ENCODE results near the gene TNNI3.
A peak's percentile ranks its signal among the peaks of the same experiment; 100 is the strongest.

TNNI3 gene

DNA sequence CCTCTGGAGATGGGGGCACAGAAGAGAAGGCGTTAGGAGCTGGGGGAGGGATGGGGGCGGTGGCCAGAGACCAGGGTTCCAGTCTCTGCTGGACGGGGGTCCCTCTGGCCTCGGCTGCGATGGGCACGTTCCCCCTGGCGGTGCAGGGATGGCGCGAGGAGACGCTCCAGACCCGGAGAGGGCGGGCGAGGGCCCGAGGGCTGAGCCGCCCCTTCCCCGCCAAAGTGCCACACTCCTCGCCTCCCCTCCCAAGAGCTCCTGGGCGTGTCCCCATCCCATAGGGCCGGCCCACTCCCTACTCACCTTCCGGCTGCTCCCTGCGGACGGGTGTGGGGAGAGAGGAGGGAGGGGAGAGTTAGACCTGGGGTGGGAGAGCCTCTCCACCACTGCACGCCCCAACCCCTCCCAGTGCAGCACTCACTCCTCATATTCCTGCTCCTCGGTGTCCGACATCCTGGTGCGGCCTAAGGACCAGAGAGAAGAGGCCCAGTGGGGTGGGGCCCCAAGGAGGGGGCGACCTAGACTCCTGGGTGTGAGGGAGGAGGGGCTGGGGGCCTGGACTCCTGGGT, 10.7 kb downstream of the TNNI3 start:
- no peak for DNase-seq (ENCODE audit: low read depth)

DNA sequence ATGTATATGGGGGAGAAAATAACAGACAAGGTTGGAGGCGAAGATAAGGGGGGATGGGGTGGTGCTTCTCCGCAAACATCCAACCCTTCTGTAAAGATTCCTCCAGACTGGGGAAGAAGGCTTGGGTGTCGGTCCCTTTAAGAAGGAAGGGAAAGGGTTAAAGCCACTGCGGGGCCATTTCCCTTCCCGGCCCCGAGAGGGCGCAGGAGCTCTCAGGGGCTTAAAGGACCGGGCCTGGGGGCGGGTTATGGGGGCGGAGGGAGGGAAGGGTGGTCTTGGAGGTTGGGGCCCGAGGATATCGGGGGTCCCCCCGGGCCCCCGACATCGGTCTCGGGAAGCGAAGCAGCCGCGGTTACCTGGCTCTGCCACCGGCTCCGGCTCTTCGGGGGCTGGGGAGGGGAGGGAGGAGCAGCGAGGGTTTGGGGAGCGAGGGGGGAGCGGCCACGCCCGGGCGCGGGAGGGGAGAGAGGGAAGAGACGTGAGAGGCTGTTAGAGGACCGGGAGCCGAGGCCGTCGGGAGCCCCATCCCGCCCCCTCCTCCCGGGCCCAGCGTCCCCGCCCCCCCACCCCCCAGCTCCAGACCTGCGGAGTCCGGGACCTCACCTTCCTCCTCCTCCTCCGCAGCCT, 11.3 kb downstream of the TNNI3 start:
- no peak for DNase-seq (ENCODE audit: low read depth)

- DNase-seq (ENCODE audit: low read depth) = no peak
These were observed 12.3 kb downstream of the TNNI3 start for GRCh38 chr19:55145232-55145631.

DNA sequence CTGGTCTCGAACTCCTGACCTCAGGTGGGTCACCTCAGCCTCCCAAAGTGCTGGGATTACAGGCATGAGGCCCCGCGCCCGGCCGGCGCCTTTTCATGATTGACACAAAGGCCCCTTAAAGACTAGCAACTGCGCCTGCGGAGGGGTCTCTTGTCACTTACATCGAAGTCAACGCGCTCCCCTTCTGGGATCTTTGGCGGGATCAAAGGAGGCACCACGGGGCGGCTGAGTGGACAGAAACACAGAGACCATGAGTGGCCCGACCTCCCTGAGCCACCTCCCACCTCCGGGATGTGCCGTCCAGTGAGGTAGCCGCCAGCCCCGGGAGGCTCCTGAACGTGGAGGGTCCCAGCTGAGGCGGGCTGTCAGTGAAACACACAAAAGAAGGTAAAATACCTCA, 15.8 kb downstream of the TNNI3 start:
- DNase-seq (ENCODE audit: low read depth) = no peak

DNA sequence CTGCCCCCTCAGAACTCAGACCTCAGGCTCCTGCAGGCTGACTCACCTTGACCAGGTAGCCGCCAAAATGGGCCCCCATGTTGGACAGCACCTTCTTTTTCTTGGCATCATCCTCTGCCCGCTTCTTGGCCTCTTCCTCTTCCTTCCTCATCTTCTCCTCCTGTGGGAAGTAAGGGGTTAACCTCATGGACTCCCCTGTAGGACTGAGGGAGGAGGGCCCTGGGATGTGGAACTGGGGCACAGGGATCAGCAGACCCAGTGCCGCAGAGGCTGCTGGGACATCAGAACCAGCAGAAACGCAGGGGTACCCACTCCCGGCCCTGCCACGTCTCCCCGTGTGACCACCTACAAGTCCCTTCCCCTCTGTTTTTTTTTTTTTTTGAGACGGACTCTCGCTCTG, 19.6 kb downstream of the TNNI3 start:
- no peak for DNase-seq (ENCODE audit: low read depth)

- no peak for DNase-seq (ENCODE audit: low read depth)
These were observed 21.0 kb downstream of the TNNI3 start for GRCh38 chr19:55136399-55137102.

- DNase-seq (ENCODE audit: low read depth) = no peak
These were observed 22.8 kb downstream of the TNNI3 start for GRCh38 chr19:55134736-55135135.

DNA sequence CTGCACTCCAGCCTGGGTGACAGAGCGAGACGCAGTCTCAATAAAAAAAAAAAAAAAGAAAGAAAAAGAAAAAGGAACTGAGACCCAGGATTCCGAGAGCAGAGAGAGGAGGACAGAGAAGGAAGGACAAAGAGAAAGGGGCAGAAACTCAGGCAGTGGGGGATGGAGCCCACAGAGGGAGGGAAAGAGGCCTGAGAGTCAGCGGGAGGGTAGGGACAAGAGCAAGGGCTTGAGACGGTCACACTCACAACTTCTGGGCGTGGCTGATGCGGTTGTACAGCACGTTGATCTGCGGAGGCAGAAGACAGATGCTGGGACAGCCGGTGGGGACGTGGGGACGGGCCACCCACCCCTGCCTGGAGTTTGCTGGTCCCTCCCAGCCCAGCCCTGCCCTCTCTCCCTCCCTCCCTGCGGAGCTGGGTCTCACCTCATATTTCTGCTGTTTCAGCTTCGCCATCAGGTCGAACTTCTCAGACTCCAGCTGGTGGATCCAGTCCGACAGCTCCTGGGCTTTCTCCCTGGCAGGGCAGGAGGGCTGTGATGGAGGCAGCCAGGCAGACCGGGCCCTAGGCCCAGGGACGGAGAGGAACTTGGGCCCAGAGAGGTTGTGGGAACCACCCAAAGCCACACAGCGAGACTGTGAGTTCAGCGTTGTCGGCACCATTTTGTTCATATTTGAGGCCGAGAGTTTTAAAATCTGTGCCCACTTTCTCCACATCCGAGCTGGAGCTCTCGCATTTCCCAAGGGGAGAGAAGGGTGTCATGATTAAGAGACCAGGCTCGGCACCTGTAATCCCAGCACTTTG, 23.7 kb downstream of the TNNI3 start:
- no peak for DNase-seq (ENCODE audit: low read depth)

- DNase-seq (ENCODE audit: low read depth) = no peak
These were observed 24.9 kb downstream of the TNNI3 start for GRCh38 chr19:55132453-55133129.

- DNase-seq (ENCODE audit: low read depth) = no peak
These were observed 26.1 kb downstream of the TNNI3 start for GRCh38 chr19:55131421-55131820.

DNA sequence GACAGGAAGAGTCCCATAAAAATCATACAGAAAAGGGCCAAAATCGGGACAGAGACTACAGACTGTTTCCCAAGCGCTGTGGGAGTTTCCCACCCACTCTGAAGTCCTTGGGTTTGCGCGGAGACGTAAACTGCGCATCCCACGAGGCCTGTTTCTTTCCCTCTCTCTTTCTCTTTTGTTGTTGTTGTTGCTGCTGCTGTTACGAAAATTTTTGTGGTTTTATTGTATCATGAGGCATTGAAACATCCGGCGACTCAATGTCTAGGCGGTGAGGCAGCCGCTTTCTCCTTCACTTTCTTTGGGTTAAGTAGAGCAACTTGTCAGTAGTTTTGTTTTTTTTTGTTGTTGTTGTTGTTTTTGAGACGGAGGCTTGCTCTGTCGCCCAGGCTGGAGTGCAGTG, 38.5 kb downstream of the TNNI3 start:
- no peak for DNase-seq (ENCODE audit: low read depth)

DNA sequence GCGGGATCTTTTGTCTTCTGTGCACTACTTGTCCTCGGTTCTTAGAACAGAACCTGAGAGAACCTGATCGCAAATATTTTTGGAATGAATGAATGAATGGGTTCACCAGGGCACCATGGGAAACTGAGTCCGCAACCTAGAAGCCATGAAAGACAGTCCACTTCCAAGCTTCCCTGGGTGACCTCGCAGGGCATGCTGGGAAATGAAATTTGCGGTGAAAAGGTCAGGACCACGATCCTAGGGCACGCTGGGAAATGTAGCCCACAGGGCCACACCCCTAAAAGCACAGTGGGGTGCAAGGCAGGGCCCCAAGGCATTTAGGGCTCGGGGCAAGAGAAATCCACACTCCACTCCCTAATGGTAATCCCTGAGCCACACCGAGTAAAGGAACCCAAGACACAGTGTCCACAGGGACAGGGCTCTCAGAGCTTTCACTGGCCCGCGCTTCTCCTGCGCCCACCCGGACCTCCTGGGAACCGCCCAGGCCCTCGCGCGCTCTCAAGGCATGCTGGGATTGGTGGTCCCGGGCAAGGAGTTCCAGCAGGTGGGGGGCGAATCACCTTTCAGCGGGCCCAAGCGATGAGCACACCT, 39.0 kb downstream of the TNNI3 start:
- no peak for DNase-seq (ENCODE audit: low read depth)

GRCh38 chr19:55117663-55118391, 39.7 kb downstream of the TNNI3 start:
- peak; percentile 97 for DNase-seq (ENCODE audit: low read depth)

DNA sequence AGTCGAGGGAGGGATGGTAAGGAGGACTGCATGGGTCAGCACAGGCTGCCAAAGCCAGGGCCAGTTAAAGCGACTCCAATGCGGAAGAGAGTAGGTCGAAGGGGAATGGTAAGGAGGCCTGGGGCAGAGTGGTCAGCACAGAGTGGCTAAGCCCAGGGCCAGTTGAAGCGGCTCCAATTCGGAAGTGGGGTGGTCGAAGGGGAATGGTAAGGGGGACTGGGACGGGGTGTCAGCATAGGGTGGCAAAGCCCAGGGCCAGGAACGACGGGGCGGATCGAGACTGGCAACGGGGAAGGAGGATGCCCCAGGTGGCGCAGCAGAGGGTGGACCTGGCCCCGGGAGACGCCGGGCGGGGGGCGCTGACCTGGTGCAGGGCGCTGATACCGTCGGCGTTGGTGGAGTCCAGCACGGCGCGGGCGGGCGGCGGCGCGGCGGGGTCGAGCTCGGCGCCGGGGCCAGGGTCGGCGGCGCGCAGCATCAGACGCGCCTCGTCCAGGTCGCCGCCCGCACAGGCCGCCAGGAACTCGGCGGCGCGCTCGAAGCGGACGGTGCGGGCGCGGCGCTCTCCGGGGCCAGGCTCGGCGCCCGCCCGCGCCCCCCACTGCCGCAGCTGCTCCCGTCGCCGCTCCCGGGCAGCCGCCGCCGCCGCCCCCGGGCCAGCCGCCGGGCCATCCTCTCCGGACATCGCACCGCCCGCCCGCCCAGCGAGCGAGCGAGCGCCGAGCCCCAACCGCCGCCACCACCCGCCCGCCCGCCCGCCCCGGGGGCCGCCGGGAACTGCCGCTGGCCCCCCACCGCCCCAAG, 40.5 kb downstream of the TNNI3 start, which contains the start of gene PPP1R12C:
TSS of gene PPP1R12C (minus strand) at position 779 of the 804 bp plus-strand sequence. CDS start at position 685, 94 bp downstream.
- no peak for DNase-seq (ENCODE audit: low read depth)

GRCh38 chr19:55116232-55116858, 41.2 kb downstream of the TNNI3 start:
- peak; percentile 23 for DNase-seq (ENCODE audit: low read depth)

DNA sequence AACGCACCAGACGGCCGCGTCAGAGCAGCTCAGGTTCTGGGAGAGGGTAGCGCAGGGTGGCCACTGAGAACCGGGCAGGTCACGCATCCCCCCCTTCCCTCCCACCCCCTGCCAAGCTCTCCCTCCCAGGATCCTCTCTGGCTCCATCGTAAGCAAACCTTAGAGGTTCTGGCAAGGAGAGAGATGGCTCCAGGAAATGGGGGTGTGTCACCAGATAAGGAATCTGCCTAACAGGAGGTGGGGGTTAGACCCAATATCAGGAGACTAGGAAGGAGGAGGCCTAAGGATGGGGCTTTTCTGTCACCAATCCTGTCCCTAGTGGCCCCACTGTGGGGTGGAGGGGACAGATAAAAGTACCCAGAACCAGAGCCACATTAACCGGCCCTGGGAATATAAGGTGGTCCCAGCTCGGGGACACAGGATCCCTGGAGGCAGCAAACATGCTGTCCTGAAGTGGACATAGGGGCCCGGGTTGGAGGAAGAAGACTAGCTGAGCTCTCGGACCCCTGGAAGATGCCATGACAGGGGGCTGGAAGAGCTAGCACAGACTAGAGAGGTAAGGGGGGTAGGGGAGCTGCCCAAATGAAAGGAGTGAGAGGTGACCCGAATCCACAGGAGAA, 42.0 kb downstream of the TNNI3 start:
- DNase-seq (ENCODE audit: low read depth) = no peak

- DNase-seq (ENCODE audit: low read depth) = no peak
These were observed 42.9 kb downstream of the TNNI3 start for GRCh38 chr19:55114566-55115145.

DNA sequence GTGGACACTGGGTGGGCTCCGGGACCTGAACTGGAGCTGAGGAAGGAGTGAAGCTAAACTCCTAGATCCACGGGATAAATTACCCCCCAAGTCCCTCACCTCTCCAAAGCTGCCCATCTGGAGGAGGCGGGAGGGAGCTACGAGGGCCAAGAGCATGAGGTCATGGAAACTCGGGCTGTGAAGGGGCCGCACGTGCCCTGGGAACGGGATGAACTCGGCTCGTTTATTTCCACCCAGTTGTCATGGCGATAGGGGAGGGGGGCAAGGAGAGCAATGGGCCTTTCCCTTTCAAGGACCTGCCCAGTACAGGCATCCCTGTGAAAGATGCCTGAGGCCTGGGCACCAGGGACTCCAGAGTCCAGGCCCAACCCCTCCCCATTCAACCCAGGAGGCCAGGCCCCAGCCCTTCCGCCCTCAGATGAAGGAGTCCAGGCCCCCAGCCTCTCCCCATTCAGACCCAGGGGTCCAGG, 43.9 kb downstream of the TNNI3 start:
- DNase-seq (ENCODE audit: low read depth) = no peak
